Activated CD8-positive, alpha-beta memory T cell treated with anti-CD3 and anti-CD28 coated beads for 24 hours (primary cell): ENCODE measurements around the gene CBY2.
"Not testable (repeated sequence)": the region's sequence is repeated elsewhere in the genome, so short reads cannot be mapped to it uniquely, and the experiment has no call there.

Experiments used
- DNase-seq: peaks from one replicate; pipeline ENCODE4 v3.0.0-alpha.2; 2020

Gene CBY2

DNA sequence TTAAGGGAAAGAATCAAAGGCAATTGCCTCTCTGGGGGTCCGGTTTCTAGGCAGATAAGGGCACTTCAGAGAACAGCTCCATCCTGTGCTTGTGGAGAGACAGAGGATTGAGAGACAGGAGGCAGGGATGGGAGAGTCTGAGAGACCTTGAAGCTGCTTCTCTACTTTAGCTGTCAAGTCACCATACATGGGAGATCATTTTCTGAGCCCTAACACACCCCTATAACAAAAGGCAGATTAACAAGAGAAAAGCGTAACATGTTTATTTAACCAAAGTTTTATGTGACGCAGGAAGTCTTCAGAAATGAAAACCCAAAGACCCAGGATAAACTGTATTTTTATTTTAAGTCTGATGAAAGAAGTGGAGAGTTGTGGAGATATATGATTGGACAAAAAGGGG, 48.4 kb downstream of the CBY2 start:
- DNase-seq = no peak

DNA sequence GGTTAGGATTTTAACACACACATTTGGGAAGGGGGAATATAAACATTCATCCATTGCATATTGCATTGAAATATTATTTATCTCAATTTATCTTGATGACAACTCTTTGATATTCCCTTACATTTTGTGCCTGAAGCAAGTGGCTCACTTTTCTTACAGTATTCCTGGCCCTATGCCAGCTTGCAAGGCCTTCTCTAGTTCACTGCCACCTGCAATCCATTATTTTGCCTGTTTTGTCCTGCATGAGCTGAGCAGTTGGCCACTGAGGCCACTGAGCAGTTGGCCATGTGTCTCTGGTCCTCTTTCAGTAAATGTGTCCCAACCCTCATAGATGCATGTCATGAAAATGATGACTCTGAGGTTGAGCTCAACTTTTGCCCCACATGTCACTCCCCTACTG, 49.8 kb downstream of the CBY2 start:
- no peak for DNase-seq

DNA sequence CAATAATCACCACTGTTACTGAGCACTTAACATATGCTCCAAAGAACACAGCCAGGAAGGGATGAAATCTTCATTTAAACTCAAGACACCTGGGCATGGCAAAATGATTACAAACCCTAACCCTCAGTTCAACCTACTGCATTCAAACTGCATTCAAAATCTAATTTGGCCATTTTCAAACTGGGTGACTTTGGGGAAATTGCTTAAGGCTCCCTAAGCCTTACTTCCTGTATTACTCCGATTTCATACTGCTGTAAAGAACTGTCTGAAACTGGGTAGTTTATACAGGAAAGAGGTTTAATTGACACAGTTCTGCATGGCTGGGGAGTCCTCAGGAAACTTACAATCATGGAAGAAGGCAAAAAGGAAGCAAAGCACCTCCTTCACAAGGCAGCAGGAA, 50.4 kb downstream of the CBY2 start:
- DNase-seq = no peak

DNA sequence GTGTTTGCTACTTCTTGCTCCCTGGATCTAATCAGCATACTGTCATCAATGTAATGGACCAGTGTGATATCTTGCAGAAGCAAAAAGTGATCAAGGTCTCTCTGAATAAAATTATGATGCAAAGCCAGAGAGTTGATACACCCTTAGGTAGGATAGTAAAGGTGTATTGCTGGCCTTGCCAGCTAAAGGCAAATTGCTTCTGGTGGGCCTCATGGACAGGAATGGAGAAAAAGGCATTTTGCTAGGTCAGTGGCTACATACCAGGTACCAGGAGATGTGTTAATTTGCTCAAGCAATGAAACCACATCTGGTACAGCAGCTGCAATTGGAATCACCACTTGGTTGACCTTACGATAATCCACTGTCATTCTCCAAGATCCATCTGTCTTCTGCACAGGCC, 54.4 kb downstream of the CBY2 start:
- DNase-seq = not testable (repeated sequence)

DNA sequence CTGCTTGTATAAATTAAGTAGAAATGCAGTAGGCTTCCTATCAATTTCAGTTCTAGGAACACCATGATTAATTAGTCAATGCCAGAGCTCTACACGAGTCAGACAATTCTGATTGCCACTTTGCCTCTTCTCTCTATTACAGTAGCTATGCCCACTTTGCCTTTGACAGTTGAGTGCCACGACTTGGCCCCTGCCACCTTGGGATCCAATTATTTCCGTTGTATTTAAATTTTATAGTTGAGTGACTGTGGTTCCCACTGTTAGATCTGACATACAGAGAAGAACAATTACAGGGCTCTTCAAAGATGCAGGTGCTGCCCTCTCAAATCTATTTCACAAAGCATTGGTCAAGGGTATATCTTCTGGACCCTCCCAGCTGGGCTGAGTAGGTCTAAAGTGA, 55.5 kb downstream of the CBY2 start:
- DNase-seq = not testable (repeated sequence)

DNA sequence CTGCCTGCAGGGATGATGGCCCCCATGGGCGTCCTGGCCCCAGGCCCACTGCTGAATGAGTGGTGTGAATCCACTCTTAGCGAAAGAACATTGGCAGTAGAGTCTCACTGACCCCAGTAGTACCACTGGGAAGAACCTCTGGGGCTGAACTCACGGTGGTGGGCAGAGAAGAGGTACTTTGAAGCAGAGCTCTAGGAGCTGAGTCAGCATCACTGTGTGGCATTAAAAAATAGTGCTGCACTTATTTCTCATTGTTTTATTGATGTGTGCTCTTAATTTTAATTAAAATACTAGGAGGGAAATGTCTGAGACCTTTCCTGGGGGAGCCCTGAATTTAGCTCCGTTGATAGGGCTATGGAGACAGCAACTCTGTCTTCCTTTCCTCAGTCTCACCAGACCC, 61.3 kb downstream of the CBY2 start:
- no peak for DNase-seq
